Measurements from ENCODE around the gene LGALS9B.
"Not testable (repeated sequence)": the region's sequence is repeated elsewhere in the genome, so short reads cannot be mapped to it uniquely, and the experiment has no call there.

LGALS9B gene

GRCh38 chr17:20401306-20402022 is 65.9 kb downstream of the LGALS9B start:
- H3K4me3 ChIP-seq, H3K27me3 ChIP-seq, H3K36me3 ChIP-seq, H4K20me1 ChIP-seq, H3K4me1 ChIP-seq, H3K9me3 ChIP-seq, H3K27ac ChIP-seq, H3K4me2 ChIP-seq, H3K9ac ChIP-seq: not testable (repeated sequence)

GRCh38 chr17:20400559-20401305 is 66.6 kb downstream of the LGALS9B start:
- H3K9ac ChIP-seq, H3K4me1 ChIP-seq, H3K36me3 ChIP-seq, H3K9me3 ChIP-seq, H3K4me3 ChIP-seq, H3K27ac ChIP-seq, H3K4me2 ChIP-seq, H4K20me1 ChIP-seq, H3K27me3 ChIP-seq: not testable (repeated sequence)

Data from BLaER1 (cell line).